Stimulated activated effector memory CD8-positive, alpha-beta T cell treated with anti-CD3 and anti-CD28 coated beads, Interleukin-12 subunit alpha, Interleukin-12 subunit beta, amount 100 ng/mL, for 72 hours (primary cell): ENCODE measurements around the gene ZSWIM8.

ENCODE experiments used
- ATAC-seq: fragments of 150-1000 bp; cut with Tn5 transposase; 2 replicates; pipeline ENCODE4 v1.10.0; 2021
- DNase-seq, 2 donors: peaks; one replicate each; pipeline ENCODE4 v3.0.0; 2021 to 2022; ENCODE audit warnings: low spot score in 2 of 2
- H3K27ac Mint-ChIP-seq: one replicate; pipeline ENCODE4 v1.8.0; 2022; ENCODE audit warnings: mild to moderate bottlenecking, mixed read lengths
- H3K36me3 Mint-ChIP-seq: one replicate; pipeline ENCODE4 v1.8.0; 2022; ENCODE audit warnings: mild to moderate bottlenecking, mixed read lengths
- H3K4me1 Mint-ChIP-seq: one replicate; pipeline ENCODE4 v1.8.0; 2022; ENCODE audit warnings: mixed read lengths
- H3K4me3 Mint-ChIP-seq: one replicate; pipeline ENCODE4 v1.8.0; 2022; ENCODE audit warnings: mild to moderate bottlenecking, mixed read lengths
- H3K9me3 Mint-ChIP-seq: one replicate; pipeline ENCODE4 v1.8.0; 2022; ENCODE audit warnings: mixed read lengths

ZSWIM8 gene

GRCh38 chr10:73850211-73850610 lies 64.8 kb downstream of the ZSWIM8 start:
- no peak overlapping the region for H3K4me3 Mint-ChIP-seq

DNA sequence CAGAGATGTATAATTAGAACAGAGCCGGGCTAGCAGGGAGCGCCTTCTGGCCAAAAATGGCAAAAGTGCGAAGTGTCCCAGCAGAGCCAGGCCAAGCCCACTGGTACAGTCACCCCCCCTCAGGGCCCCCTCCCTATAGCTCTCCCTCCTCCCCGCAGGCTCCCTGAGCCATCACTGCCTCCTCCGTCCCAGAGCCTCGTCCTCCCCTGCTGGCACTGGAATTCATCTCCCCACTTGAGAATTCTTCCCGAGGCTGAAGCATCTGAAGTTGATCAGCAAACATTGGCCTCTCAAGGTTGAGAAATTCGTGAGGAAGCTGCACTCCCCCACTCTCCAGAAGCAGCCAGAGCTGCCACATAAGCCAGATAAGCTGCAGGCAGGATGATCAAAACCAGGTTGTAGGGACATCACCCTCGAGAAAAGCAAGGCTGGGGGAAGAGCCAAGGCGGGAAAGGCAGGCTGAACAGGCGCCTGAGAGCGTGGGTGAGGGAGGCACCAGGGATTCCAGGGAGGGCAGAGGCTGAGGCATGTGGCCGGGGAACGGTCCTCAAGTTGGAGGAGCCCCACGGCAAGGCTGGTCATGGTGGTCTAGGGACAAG lies 65.6 kb downstream of the ZSWIM8 start:
- Mint-ChIP-seq H3K4me1 (peaks cover 37% of the 10 kb centered on the region), H3K36me3 (peaks cover 46% of the 10 kb centered on the region), H3K9me3 (no peaks in the 10 kb centered on the region), H3K27ac (no peak overlapping the region), H3K4me3 (no peak overlapping the region)
- ATAC-seq (no peak), DNase-seq (no peak)

More at GRCh38 chr10:73850211-73850610, 64.8 kb downstream of the ZSWIM8 start:
- Mint-ChIP-seq H3K27ac (no peak overlapping the region), H3K4me1 (peaks cover 31% of the 10 kb centered on the region), H3K9me3 (no peaks in the 10 kb centered on the region), H3K36me3 (peaks cover 42% of the 10 kb centered on the region)
- ATAC-seq (no peak), DNase-seq (no peak)
